Uterus (tissue), 2 donors: Measurements from ENCODE around the gene TLE5.

ENCODE experiments used
- CTCF ChIP-seq, 4 experiments: fragments of 200-600 bp in 2 of 4; fragments of 450-650 bp in 2 of 4; sonication (generic) in 2 of 4; IDR thresholded peaks; one replicate each; pipeline ENCODE4 v1.5.1; 2016 to 2019; ENCODE audit warnings: antibody characterized with exemption in 4 of 4, mild to moderate bottlenecking in 2 of 4, moderate library complexity in 1 of 4
- POLR2A ChIP-seq, 2 donors: fragments of 450-650 bp; IDR thresholded peaks; one replicate each; pipeline ENCODE4 v1.6.1; 2016; ENCODE audit warnings: antibody characterized with exemption in 2 of 2, mild to moderate bottlenecking in 1 of 2, moderate library complexity in 1 of 2

- TF ChIP-seq CTCF (IDR thresholded peaks at IDR 0.05), result no peak
- no peak for TF ChIP-seq POLR2A (IDR thresholded peaks at IDR 0.05)
These were observed 45.4 kb upstream of the TLE5 start for GRCh38 chr19:3107658-3108057.
